ENCODE results near the gene SEMA3D. TPM values are rescaled to one million over a fixed set of nuclear protein-coding genes. Genes with fewer than 3 reads are reported as not detected.

Gene SEMA3D
- total and polyA plus RNA-seq, 11 donors: 0.10 to 8.6 (median 0.88) TPM

- DNase-seq (no peak), ATAC-seq (no peak)
- H3K36me3 ChIP-seq: no peaks in the 10 kb centered on the region
- H3K27ac ChIP-seq: no peak overlapping the region
- peaks cover 0 to 5% (median 0%) of the 10 kb centered on the region in 12 donors for H3K4me1 ChIP-seq
- no peaks in the 10 kb centered on the region for H3K9me3 ChIP-seq
- no peaks in the 10 kb centered on the region for H3K27me3 ChIP-seq
- intact Hi-C loops (cut with DNase I): loop anchor here in 9 of 10 donors (2.0 to 10.0 kb wide), 7 partner anchors 107 to 1085 kb away; partner anchors contain the start of gene SEMA3A (in 3 of the 9)
- H3K4me3 ChIP-seq: no peak overlapping the region
- 71 to 76% (median 73%) methylated on average over 5 of the region's 5 CpGs for WGBS, 4 donors
- no peak for TF ChIP-seq POLR2A (IDR thresholded peaks at IDR 0.05)
- no peak for TF ChIP-seq CTCF (IDR thresholded peaks at IDR 0.05)
Measured at GRCh38 chr7:85022064-85022697, 164.7 kb downstream of the SEMA3D start.

- ATAC-seq: no peak
- no peaks in the 10 kb centered on the region for H3K36me3 ChIP-seq
- no peaks in the 10 kb centered on the region for H3K9me3 ChIP-seq
- no peak overlapping the region for H3K27ac ChIP-seq
- TF ChIP-seq CTCF (IDR thresholded peaks at IDR 0.05): peak; percentile 17 to 54 (median 37)
- no peak for TF ChIP-seq POLR2A (IDR thresholded peaks at IDR 0.05)
- no peak overlapping the region for H3K4me3 ChIP-seq
- peaks cover 0 to 5% (median 0%) of the 10 kb centered on the region in 12 donors for H3K4me1 ChIP-seq
- no peaks in the 10 kb centered on the region for H3K27me3 ChIP-seq
- WGBS, 4 donors: 85 to 91% (median 88%) methylated on average over 4 of the region's 4 CpGs
- intact Hi-C loops (cut with DNase I): loop anchor here in 6 of 10 donors (5.0 to 10.0 kb wide), 5 partner anchors 106 to 1084 kb away; partner anchors contain the start of gene SEMA3A (in 3 of the 6)
- no peak for DNase-seq
Measured at GRCh38 chr7:85021101-85021704, 165.7 kb downstream of the SEMA3D start.

- WGBS, 4 donors: 87 to 93% (median 91%) methylated on average over 3 of the region's 3 CpGs
- Histone ChIP-seq H3K9me3 (no peaks in the 10 kb centered on the region), H3K27ac (no peak overlapping the region), H3K4me1 (no peaks in the 10 kb centered on the region), H3K27me3 (no peaks in the 10 kb centered on the region), H3K36me3 (no peaks in the 10 kb centered on the region), H3K4me3 (no peak overlapping the region)
- ATAC-seq (no peak), DNase-seq (no peak)
- intact Hi-C loops (cut with DNase I): loop anchor here in 6 of 10 donors (5.0 to 10.0 kb wide), 5 partner anchors 105 to 1082 kb away; partner anchors contain the start of gene SEMA3A (in 3 of the 6)
- TF ChIP-seq POLR2A (IDR thresholded peaks at IDR 0.05) (no peak), CTCF (IDR thresholded peaks at IDR 0.05) (no peak)
Measured at GRCh38 chr7:85019778-85020177, 167.1 kb downstream of the SEMA3D start.

- Histone ChIP-seq H3K4me3 (no peak overlapping the region), H3K4me1 (no peaks in the 10 kb centered on the region), H3K27ac (no peak overlapping the region), H3K27me3 (no peaks in the 10 kb centered on the region), H3K9me3 (no peaks in the 10 kb centered on the region), H3K36me3 (no peaks in the 10 kb centered on the region)
- TF ChIP-seq POLR2A (IDR thresholded peaks at IDR 0.05): no peak
- no peak for TF ChIP-seq CTCF (IDR thresholded peaks at IDR 0.05)
- DNase-seq: no peak
- WGBS, 4 donors: 91 to 95% (median 92%) methylated on average over 1 of the region's 1 CpG
- no peak for ATAC-seq
- intact Hi-C loops (cut with DNase I): loop anchor here in 1 of 10 donors (5.0 kb wide), 1 partner anchor 1082 kb away; no protein-coding TSS in a partner anchor
Measured at GRCh38 chr7:85019176-85019575, 167.7 kb downstream of the SEMA3D start.
